ENCODE data around the gene MYH6. TPM values are rescaled to one million over a fixed set of nuclear protein-coding genes. Genes with fewer than 3 reads are reported as not detected.

MYH6 gene
- total RNA-seq, 1 donor: not detected

DNA sequence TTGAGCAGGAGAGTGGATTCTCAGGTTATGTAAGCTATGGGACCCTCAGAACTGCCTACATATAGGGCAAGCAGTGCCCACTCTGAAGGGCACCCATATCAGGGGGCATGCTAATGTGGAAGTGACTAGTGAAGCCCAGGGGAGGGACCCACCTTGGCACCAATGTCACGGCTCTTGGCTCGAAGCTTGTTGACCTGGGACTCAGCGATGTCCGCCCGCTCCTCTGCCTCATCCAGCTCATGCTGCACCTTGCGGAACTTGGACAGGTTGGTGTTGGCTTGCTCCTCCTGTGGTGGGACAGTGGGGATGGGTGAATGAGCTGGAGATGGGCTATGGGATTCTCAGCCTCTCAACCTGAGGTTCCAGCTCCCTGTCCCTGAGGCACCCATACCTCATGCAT lies 25.8 kb downstream of the MYH6 start:
- H3K9me3 ChIP-seq (ENCODE audit: low read depth, low read length): no peaks in the 10 kb centered on the region
- no peaks in the 10 kb centered on the region for H3K27me3 ChIP-seq (ENCODE audit: insufficient read depth, low read length)
- no peaks in the 10 kb centered on the region for H3K4me1 ChIP-seq (ENCODE audit: insufficient read depth, low read length)
- no peak overlapping the region for H3K4me3 ChIP-seq (ENCODE audit: low read length)

DNA sequence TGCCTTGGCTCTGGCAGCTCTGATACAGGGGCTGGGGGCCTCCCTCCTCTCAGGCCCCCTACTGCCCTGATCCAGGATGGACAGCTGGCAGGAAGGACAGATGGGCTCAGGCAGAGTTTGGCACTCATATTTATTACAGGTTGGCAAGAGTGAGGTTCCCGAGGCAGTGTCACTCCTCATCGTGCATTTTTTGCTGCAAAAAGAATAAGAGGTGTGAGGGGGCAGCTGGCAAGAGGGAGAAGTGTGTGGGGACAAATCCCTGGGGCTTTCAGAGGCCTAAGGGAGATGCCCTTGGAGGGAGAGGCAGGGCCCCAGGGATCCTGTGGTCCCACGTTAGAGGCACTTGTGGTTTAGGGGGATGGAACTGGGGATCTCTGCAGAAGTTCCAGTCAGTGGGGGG lies 26.2 kb downstream of the MYH6 start:
- no peaks in the 10 kb centered on the region for H3K27me3 ChIP-seq (ENCODE audit: insufficient read depth, low read length)
- no peak overlapping the region for H3K4me3 ChIP-seq (ENCODE audit: low read length)
- no peaks in the 10 kb centered on the region for H3K4me1 ChIP-seq (ENCODE audit: insufficient read depth, low read length)
- H3K9me3 ChIP-seq (ENCODE audit: low read depth, low read length): no peaks in the 10 kb centered on the region

DNA sequence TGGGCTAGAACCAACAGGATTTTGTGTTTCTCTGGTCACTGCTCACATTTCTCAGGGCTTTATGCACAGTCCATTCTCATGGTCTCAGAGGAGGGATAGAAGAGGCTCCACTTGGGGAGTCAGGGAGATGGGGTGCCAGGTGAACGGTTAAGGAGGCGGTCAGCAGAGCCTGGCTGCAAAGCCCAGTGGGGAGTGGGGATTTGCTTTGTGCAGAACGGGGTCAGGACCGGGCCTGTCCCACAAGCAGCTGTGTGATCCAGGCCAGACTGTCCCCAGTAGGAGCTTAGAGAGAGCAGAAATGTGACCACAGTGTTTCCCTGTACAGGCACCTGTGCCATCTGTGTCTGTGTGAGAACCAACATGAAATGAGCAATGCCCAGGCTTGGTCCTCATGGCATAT lies 27.1 kb downstream of the MYH6 start:
- Histone ChIP-seq H3K27me3 (ENCODE audit: insufficient read depth, low read length) (no peaks in the 10 kb centered on the region), H3K4me1 (ENCODE audit: insufficient read depth, low read length) (no peaks in the 10 kb centered on the region), H3K4me3 (ENCODE audit: low read length) (no peak overlapping the region), H3K9me3 (ENCODE audit: low read depth, low read length) (no peaks in the 10 kb centered on the region)

DNA sequence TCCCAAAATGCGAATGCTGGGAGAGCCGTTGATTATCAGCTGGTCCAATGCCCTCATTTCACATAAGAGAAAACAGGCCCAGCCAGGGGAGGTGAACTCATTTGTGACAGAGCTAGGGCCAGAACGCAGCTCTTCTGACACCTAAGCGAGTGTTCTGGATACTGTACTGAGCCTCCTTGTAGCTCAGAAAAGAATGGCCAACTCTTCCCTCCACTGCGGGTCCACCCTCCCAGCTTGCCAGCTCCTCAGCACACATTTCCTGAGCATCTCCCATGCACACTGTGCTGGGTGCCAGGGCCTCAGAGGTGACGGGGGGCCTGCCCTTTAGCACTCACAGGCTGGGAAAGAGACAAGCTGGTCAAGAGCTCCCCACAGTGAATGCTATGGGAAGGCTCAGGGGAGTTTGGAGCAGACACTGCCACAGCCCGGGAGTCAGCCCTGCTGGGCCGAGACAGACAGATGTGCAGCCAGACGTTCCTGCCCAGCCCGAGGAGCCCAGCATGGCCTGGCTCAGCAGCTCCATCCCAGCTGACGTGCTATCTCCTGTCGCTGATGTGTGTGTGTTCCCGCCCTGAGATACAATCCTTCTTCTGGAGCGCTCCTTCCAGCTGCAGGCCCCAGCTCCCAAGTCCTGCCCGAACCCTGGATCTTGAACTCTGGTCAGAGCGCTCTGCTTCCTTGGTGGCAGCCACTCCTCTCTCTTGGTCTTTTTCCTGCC lies 27.7 kb downstream of the MYH6 start:
- Histone ChIP-seq H3K4me1 (ENCODE audit: insufficient read depth, low read length) (no peaks in the 10 kb centered on the region), H3K9me3 (ENCODE audit: low read depth, low read length) (no peaks in the 10 kb centered on the region), H3K4me3 (ENCODE audit: low read length) (no peak overlapping the region), H3K27me3 (ENCODE audit: insufficient read depth, low read length) (no peaks in the 10 kb centered on the region)

DNA sequence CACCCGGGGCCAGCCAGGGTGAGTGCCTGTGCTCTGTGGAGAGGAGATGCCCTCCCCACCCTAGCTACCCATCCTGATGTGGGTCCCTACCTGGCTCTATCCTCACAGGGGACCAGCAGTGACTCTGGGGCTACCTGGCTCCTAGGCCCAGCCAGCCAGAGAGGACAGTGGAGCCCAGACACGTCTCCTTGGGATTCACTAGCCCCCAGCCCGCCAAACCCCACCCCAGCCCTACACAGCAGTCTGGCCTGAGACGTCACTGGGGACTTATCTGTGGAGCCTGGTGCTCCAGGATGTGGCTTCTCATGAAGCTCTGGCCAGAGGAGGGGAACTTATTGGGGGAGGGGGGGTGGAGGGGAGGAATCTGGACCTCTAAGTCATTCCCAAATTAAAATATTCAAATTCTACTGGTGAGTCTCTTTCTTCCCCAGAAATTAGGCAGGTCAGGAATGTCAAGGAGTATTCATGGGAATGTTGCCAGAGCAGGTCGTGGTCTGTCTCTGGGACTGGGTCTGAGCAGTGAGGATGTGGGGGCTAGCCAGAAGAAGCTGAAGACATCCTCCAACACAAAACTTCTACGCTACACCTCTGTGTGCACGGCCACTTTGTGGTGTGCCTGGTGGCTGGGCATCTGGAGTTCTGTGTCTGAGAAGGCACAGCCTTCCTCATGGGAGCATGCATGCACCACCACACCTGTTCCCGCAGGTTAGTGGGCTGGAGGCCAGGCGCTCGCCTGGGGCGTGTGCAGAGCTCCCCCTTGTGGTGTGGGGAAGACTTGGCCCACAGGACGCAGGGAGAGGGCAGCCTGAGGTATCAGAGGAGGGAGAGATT lies 28.5 kb downstream of the MYH6 start:
- H3K4me3 ChIP-seq (ENCODE audit: low read length): no peak overlapping the region
- no peaks in the 10 kb centered on the region for H3K9me3 ChIP-seq (ENCODE audit: low read depth, low read length)
- H3K4me1 ChIP-seq (ENCODE audit: insufficient read depth, low read length): no peaks in the 10 kb centered on the region
- H3K27me3 ChIP-seq (ENCODE audit: insufficient read depth, low read length): no peaks in the 10 kb centered on the region

DNA sequence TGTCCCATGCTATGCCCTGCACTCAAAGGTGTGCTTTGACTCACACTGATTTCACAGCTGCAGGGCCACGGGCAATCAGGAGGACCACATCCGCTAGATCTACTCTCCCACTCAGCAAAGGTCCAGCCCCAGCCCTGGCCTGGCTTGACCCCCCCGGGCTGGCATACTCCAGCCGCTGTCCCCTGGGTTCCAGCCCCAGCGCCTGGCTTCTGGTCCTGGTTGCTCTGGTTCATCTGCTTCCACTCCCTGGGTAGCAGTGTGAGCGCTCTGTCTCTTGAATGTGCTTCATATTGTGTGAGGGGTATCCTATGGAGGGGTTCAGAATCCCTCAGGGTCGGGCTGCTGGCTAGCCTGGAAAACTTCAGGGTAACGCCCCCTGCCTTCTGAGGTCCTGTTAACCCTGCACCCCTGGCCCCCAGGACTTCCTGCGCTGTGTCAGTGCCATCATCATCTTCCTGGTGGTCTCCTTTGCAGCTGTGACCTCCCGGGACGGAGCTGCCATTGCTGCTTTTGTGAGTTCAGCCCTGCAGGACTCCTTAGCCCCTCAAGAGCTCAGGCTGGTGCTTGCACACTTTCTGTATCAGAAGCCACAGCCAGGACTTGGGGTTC lies 29.4 kb downstream of the MYH6 start:
- H3K9me3 ChIP-seq (ENCODE audit: low read depth, low read length): no peaks in the 10 kb centered on the region
- no peaks in the 10 kb centered on the region for H3K27me3 ChIP-seq (ENCODE audit: insufficient read depth, low read length)
- H3K4me3 ChIP-seq (ENCODE audit: low read length): no peak overlapping the region
- no peaks in the 10 kb centered on the region for H3K4me1 ChIP-seq (ENCODE audit: insufficient read depth, low read length)

DNA sequence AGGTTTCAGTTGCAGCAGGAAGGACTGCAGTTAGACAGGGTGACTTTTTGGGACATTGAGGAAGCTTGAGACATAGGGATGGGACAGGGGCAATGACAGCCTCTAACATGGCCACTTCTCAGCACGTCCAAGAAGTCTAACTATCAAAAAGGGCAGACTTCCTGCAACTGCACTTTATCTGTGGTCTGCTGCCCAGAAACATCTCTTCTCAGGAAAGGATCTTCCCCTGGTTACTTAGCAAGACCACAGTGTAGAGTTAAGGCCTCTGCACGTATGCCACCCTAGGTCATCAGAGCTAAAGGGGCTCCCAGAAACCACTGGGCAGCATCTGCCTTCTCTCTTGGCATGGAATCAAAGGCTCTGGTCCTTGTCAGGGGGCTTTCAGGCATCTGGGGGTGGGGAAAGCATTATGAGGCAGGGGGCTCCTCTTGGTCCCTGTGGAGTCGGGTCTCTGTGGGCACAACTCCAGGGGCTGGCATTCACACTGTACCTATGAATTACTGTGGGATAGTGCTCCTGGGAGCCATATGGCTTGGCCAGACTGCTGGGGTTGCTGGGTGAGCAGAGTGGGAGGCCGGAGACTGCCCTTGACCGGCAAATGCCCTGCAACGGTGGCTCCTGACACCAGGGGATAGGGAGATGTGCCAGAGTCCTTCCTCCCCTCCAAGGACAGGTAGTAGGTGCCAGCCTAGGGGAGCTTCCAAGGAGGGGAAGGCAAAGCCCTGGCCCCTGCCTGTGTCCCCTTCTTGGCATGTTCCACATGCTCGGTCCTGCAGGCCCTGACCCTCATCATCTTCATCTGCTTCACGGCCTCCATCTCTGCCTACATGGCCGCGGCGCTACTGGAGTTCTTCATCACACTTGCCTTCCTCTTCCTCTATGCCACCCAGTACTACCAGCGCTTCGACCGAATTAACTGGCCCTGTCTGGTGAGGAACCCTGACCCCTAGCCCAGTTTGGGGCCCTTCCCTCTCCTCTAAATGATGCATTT lies 30.2 kb downstream of the MYH6 start:
- Histone ChIP-seq H3K4me3 (ENCODE audit: low read length) (no peak overlapping the region), H3K4me1 (ENCODE audit: insufficient read depth, low read length) (no peaks in the 10 kb centered on the region), H3K9me3 (ENCODE audit: low read depth, low read length) (no peaks in the 10 kb centered on the region), H3K27me3 (ENCODE audit: insufficient read depth, low read length) (no peaks in the 10 kb centered on the region)

DNA sequence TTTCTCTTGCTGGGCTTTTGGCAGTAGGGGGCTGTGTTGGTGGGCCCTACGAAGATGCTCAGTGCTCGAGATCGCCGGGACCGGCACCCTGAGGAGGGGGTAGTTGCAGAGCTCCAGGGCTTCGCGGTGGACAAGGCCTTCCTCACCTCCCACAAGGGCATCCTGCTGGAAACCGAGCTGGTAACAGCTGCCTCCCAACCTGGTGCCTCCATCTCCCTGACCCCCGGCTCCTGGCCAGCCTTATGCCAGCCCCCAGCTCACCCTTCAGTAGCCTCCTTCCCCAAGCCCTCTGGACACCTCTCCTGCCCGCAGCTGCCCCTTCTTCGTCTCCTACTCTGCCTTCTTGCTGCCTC lies 30.9 kb downstream of the MYH6 start:
- Histone ChIP-seq H3K27me3 (ENCODE audit: insufficient read depth, low read length) (no peaks in the 10 kb centered on the region), H3K9me3 (ENCODE audit: low read depth, low read length) (no peaks in the 10 kb centered on the region)

DNA sequence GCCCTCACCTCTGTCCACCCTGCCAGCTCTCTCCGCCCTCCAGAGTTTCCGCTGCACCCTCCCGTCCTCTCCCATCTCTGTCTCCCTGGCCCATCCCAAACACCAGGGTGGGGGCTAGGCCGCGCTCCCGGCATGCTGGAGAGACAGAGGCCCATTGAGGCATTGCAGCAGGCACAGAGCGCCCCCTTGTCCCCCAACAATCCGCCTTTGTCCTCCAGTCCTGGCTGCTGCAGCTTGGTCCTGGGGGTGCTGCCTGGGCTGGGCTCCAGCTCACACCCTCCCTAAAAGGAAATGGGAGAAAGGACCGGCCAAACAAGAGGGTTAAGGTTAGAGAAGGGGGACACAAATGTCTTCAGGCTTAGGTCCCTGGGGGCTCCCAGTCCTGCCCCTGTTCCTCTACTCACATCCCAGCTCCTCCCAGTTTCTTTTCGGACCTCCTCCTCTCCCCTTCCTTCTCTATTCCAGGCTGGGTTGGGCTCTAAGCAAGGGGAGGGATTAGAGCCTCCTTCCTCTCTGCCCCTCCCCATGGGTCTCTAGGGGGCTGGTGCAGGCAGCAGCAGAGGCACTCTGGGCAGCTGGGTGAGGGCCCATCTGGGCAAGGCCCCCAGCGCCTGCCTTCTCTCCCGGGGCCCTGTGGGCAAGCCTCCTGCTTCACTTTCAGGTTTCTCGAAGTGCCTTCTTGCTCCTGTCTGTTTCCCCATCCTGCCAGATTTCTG lies 31.4 kb downstream of the MYH6 start, which contains the start of gene CMTM5:
CMTM5 (plus strand) TSS at position 565 of the 716 bp plus-strand sequence. CDS start 206 bp downstream, outside the sequence.
- H3K27me3 ChIP-seq (ENCODE audit: insufficient read depth, low read length): no peaks in the 10 kb centered on the region
- H3K4me3 ChIP-seq (ENCODE audit: low read length): no peak within 1 kb of the TSS
- H3K4me1 ChIP-seq (ENCODE audit: insufficient read depth, low read length): no peaks in the 10 kb centered on the region
- H3K9me3 ChIP-seq (ENCODE audit: low read depth, low read length): no peaks in the 10 kb centered on the region

More for the DNA sequence above, 30.9 kb downstream of the MYH6 start:
- no peak overlapping the region for H3K4me3 ChIP-seq (ENCODE audit: low read length)
- no peaks in the 10 kb centered on the region for H3K4me1 ChIP-seq (ENCODE audit: insufficient read depth, low read length)

DNA sequence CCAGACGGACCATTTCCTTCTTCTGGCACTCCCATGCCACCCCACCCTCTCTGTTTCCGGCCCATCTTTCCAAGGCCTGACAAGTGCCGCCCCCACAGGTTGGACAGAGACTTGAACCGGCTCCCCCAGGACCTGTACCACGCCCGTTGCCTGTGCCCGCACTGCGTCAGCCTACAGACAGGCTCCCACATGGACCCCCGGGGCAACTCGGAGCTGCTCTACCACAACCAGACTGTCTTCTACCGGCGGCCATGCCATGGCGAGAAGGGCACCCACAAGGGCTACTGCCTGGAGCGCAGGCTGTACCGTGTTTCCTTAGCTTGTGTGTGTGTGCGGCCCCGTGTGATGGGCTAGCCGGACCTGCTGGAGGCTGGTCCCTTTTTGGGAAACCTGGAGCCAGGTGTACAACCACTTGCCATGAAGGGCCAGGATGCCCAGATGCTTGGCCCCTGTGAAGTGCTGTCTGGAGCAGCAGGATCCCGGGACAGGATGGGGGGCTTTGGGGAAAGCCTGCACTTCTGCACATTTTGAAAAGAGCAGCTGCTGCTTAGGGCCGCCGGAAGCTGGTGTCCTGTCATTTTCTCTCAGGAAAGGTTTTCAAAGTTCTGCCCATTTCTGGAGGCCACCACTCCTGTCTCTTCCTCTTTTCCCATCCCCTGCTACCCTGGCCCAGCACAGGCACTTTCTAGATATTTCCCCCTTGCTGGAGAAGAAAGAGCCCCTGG lies 32.4 kb downstream of the MYH6 start:
- no peaks in the 10 kb centered on the region for H3K4me1 ChIP-seq (ENCODE audit: insufficient read depth, low read length)
- H3K4me3 ChIP-seq (ENCODE audit: low read length): no peak overlapping the region
- H3K9me3 ChIP-seq (ENCODE audit: low read depth, low read length): no peaks in the 10 kb centered on the region
- no peaks in the 10 kb centered on the region for H3K27me3 ChIP-seq (ENCODE audit: insufficient read depth, low read length)

DNA sequence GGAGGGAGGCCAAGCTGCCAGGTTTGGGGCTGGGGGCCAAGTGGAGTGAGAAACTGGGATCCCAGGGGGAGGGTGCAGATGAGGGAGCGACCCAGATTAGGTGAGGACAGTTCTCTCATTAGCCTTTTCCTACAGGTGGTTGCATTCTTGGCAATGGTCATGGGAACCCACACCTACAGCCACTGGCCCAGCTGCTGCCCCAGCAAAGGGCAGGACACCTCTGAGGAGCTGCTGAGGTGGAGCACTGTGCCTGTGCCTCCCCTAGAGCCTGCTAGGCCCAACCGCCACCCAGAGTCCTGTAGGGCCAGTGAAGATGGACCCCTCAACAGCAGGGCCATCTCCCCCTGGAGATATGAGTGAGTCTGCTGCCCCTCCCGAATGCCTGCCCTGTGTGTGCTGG lies 35.0 kb downstream of the MYH6 start:
- H3K4me1 ChIP-seq (ENCODE audit: insufficient read depth, low read length): no peaks in the 10 kb centered on the region
- H3K9me3 ChIP-seq (ENCODE audit: low read depth, low read length): no peaks in the 10 kb centered on the region
- H3K4me3 ChIP-seq (ENCODE audit: low read length): no peak overlapping the region
- H3K27me3 ChIP-seq (ENCODE audit: insufficient read depth, low read length): peaks cover 2% of the 10 kb centered on the region

DNA sequence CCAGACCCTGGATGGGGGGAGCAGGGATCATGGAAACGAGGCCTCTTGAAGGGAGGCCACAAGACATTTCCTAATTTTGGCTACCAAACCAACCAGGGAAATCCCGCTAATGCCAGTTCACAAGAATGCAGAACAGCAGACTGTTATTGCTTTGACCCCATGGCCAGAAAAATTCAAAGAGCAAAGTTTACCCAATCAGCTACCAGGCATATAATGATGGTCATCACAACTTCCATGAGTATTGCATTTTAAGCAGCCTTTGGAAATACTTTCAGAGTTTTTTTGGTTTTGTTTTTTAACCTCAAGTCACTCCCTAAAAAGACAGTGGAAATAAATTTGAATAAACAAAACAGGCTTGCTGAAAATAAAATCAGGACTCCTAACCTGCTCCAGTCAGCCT lies 35.6 kb downstream of the MYH6 start, which contains the start of gene IL25:
IL25 (plus strand) TSS at position 301 of the 400 bp plus-strand sequence.
- Histone ChIP-seq H3K4me1 (ENCODE audit: insufficient read depth, low read length) (no peaks in the 10 kb centered on the region), H3K9me3 (ENCODE audit: low read depth, low read length) (no peaks in the 10 kb centered on the region), H3K4me3 (ENCODE audit: low read length) (no peak within 1 kb of the TSS), H3K27me3 (ENCODE audit: insufficient read depth, low read length) (peaks cover 2% of the 10 kb centered on the region)

DNA sequence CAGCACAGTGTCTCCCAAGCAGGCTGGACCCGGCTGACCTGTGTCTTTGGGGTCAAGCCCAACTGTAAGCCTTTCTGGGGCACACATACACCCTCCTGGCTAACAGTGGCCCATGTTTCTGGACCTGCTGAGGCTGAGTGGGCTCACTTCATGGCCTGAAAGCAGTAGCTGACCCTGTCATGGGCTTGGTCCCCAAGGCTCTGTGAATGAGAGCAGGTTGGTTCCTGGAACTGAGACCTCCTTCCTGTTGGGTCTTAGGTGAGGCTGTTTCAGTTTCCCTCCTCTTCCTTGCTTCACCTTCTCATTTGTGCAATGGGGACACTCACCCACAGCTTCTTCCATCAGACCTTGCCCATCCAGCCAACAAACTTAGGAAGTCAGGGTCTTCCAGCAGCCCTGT lies 36.2 kb downstream of the MYH6 start:
- no peaks in the 10 kb centered on the region for H3K4me1 ChIP-seq (ENCODE audit: insufficient read depth, low read length)
- H3K9me3 ChIP-seq (ENCODE audit: low read depth, low read length): no peaks in the 10 kb centered on the region
- H3K27me3 ChIP-seq (ENCODE audit: insufficient read depth, low read length): peaks cover 4% of the 10 kb centered on the region
- H3K4me3 ChIP-seq (ENCODE audit: low read length): no peak overlapping the region

Data from mononuclear cell (primary cell).